ENCODE data around the gene TBC1D7. TPM values are rescaled to one million over a fixed set of nuclear protein-coding genes. Genes with fewer than 3 reads are reported as not detected.

Gene TBC1D7
- polyA plus RNA-seq, 3 donors, result 6.6 to 10.8 (median 9.2) TPM

DNA sequence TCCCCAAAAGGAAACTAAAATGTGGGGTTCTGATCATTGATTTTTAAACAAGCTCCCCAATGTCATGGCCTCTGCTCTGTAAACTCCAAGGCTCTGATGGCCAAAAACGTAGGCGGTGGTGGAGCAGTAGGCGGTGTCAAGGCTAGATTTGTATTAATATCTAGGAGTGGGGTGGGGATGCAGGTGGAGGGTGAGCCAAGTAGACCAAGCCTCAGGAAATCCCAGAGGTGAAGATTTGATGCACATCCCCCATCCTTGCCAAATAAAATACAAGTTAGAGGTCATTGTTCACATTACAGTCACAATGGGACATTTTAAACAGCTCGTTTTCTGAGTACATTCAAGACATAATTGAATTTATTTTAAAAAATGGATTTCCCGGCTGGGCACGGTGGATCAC, 30.9 kb upstream of the TBC1D7 start:
- WGBS, 3 donors, result 69 to 85% (median 74%) methylated on average over 6 of the region's 6 CpGs
- H3K27ac ChIP-seq (ENCODE audit: low read depth, low read length), result no peak overlapping the region

DNA sequence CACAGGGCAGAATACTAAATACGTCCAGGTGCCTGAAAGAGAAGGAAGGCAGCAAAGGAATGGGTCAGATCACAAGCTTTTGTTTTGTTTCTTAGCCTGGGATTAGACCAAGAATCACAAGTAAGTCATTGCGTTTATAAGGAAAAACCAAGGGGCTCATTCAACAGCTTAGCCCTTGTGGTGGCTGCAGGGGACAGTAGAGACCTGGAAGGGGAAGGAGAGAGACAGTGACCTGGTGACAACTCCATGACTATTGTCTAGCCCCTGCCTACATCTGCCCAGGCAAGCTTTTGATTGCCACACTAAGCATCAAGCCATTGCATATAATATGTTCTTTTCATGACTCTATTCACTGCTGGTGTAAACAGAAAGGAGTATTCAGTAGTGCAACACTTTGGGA, 30.2 kb upstream of the TBC1D7 start:
- 79 to 87% (median 86%) methylated on average over 2 of the region's 2 CpGs for WGBS, 3 donors
- H3K27ac ChIP-seq (ENCODE audit: low read depth, low read length), result no peak overlapping the region

DNA sequence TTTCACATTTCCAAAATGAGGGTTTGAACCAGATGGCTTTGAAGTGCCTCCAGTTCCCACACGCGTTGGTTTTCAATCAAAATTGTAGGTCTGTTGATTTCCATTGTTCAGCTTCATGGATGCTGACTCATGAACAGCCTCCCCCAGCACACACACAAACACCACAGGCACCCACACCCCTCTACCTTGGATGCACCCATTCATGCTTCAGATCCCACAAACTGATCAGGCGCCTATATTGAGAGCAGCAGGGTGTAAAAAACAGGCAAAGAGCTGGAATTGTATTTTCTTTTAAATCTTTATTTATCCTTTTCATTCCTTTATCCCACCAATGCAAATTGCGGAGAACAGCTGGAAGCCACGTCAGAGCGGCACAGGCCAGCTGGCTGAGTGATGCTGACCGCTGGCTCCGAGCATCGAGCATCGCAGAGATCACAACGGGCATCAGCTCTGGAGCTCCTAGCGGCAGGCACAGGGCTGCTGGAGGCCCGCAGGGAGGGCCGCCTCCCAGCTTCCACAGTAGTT, 29.3 kb upstream of the TBC1D7 start:
- WGBS, 3 donors, result 87 to 90% (median 88%) methylated on average over 14 of the region's 14 CpGs
- H3K27ac ChIP-seq (ENCODE audit: low read depth, low read length), result no peak overlapping the region

GRCh38 chr6:13355999-13356785, 27.9 kb upstream of the TBC1D7 start:
- 82 to 84% (median 83%) methylated on average over 6 of the region's 6 CpGs for WGBS, 3 donors
- H3K27ac ChIP-seq (ENCODE audit: low read depth, low read length), result no peak overlapping the region

DNA sequence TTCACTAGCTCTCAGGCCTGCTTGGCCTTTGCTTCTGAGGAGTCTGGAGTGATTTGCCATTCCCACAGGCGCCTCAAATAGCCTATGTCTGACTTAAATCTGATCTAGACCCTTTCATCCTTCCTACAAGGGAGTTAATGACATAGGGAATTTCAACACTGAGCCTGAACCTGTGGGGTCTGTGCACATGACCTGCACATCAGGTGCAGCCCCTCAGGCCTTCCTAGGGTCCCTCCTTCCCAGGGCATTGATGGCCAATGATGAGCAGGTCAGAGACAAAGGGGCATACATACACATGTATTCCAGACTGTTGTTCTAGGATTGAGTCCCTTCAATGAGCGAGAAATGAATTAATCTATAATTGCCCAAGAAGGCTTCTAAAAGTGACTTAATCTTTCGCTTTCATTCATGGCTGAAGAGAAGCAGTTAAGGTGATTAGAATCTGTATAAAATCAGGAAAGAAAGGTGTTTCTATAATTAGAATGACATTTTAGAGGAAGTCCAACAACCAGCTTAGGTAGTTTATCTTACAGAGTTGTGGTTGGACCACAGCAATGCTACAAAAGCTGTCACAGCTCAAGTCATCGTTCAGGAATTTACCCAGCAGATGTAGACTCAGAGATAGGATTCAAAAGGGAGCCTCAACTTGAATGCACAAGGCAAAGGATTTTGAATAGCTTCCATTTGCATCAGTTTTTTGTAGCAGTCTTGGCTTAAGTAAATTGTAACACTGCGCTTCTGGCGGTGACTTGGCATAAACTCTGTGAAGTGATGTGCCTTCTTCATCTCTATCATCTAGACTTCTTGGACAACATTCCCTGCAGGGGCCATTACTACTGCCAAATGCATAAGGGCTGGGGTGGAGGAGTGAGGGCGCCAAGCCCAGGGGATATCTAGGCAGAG, 27.0 kb upstream of the TBC1D7 start:
- WGBS, 3 donors, result 62 to 82% (median 63%) methylated on average over 7 of the region's 7 CpGs
- no peak overlapping the region for H3K27ac ChIP-seq (ENCODE audit: low read depth, low read length)

GRCh38 chr6:13354331-13355042, 26.1 kb upstream of the TBC1D7 start:
- 43 to 76% (median 55%) methylated on average over 13 of the region's 13 CpGs for WGBS, 3 donors
- H3K27ac ChIP-seq (ENCODE audit: low read depth, low read length), result no peak overlapping the region

- no peak overlapping the region for H3K27ac ChIP-seq (ENCODE audit: low read depth, low read length)
- WGBS, 3 donors, result 95 to 98% (median 96%) methylated on average over 9 of the region's 9 CpGs
Measured at GRCh38 chr6:13352165-13352564, 23.8 kb upstream of the TBC1D7 start.

DNA sequence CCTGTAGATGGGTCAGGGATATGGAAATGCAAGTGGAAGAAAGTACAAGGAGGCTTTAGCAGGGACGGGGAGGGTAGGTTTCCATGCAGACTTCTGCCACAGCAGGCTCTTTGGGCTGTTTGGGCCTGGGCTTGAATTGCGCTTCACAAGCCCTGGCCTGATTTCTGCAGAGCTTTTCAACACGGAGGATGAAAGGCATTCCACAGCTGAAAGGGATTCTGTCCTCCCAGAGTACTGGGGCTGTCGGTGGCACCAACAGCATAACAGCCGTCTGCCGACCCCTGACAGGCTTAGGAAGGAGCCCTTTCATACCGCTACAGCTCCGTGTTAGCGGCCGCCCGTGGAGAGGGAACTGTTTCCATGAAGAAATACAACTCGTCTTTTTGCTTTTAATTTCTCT, 22.9 kb upstream of the TBC1D7 start:
- 73 to 92% (median 88%) methylated on average over 12 of the region's 12 CpGs for WGBS, 3 donors
- H3K27ac ChIP-seq (ENCODE audit: low read depth, low read length), result no peak overlapping the region

- no peak overlapping the region for H3K27ac ChIP-seq (ENCODE audit: low read depth, low read length)
- 78 to 90% (median 88%) methylated on average over 8 of the region's 8 CpGs for WGBS, 3 donors
Measured at GRCh38 chr6:13349811-13350506, 21.6 kb upstream of the TBC1D7 start.

DNA sequence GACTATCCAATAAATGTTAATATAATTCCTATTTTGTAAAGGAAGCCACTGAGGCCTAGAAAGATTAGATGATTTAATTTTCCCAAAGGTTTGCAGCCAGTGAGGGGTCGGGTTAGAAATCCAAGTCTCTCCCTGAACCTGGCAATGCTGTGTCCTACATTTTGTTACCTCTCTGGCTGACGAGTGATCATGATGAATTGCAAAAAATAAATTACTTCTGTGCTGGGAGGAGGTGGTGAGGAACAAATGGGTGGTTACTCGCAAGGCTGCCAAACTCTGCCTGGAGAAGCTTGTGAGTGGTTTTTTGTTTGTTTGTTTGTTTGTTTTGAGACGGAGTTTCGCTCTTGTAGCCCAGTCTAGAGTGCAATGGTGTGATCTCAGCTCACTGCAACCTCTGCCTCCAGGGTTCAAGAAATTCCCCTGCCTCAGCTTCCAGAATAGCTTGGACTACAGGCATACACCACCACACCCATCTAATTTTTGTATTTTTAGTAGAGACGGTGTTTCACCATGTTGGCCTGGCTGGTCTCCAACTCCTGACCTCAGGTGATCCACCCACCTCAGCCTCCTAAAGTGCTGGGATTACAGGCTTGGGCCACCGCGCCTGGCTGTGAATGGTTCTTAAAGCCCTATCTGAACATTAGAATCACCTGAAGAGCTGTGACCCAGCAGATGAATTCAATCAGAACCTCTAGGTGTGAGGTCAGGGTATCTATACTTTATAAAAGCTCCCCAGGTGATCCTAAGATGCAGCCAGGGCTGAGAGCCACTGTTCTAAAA, 20.2 kb upstream of the TBC1D7 start:
- no peak overlapping the region for H3K27ac ChIP-seq (ENCODE audit: low read depth, low read length)
- WGBS, 3 donors, result 74 to 82% (median 79%) methylated on average over 8 of the region's 8 CpGs

- no peak overlapping the region for H3K27ac ChIP-seq (ENCODE audit: low read depth, low read length)
- WGBS, 3 donors, result 84 to 96% (median 95%) methylated on average over 5 of the region's 5 CpGs
Measured at GRCh38 chr6:13346245-13346644, 17.9 kb upstream of the TBC1D7 start.

DNA sequence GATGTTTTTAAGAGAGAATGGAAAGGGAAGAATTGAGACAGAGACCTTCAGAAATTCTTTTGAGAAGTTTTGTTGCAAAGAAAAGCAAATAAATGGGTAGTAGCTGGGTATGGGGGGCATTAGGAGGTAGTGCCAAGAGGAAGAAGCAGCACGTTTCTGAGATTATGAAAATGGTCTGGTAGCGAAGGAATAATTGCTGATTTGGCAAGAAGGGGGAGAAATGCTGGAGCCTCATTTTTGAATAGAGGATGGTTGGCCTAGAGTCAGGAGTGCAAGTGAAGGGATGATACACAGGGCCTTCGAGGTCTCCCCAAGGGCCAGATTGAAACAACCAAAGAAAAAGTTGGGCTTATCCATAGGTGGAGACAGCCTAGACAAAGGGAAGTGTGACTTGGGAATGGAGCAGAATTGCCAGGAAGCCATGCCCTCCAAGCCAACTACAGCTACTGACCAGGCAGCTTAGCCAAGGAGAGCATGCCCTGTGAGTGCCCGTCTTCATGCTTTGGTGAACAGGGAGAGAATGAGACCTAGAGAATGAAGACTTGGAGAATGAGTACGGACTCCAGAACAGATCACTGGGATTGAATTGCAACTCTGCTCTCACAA, 14.2 kb upstream of the TBC1D7 start:
- 80 to 91% (median 88%) methylated on average over 5 of the region's 5 CpGs for WGBS, 3 donors
- H3K27ac ChIP-seq (ENCODE audit: low read depth, low read length), result no peak overlapping the region

- WGBS, 3 donors, result 67 to 74% (median 68%) methylated on average over 8 of the region's 8 CpGs
- no peak overlapping the region for H3K27ac ChIP-seq (ENCODE audit: low read depth, low read length)
Measured at GRCh38 chr6:13339863-13340630, 11.7 kb upstream of the TBC1D7 start.

- 66 to 82% (median 69%) methylated on average over 5 of the region's 5 CpGs for WGBS, 3 donors
- H3K27ac ChIP-seq (ENCODE audit: low read depth, low read length), result no peak overlapping the region
Measured at GRCh38 chr6:13338038-13338437, 9.7 kb upstream of the TBC1D7 start.

- no peak overlapping the region for H3K27ac ChIP-seq (ENCODE audit: low read depth, low read length)
- 23 to 30% (median 27%) methylated on average over 11 of the region's 11 CpGs for WGBS, 3 donors
Measured at GRCh38 chr6:13336553-13336952, 8.2 kb upstream of the TBC1D7 start.

- WGBS, 3 donors, result 35 to 49% (median 42%) methylated on average over 3 of the region's 3 CpGs
Measured at GRCh38 chr6:13334953-13335352, 6.6 kb upstream of the TBC1D7 start.

More at GRCh38 chr6:13334953-13335352, 6.6 kb upstream of the TBC1D7 start:
- no peak overlapping the region for H3K27ac ChIP-seq (ENCODE audit: low read depth, low read length)

Data from adipose tissue (tissue), 3 donors.